SHP77 treated with DMSO at 0.1 percent for 48 hours (cell line): ENCODE results near the gene CEP95.

Source experiments
- DNase-seq: peaks from one replicate; lab custom pipeline; 2025; lab: John Stamatoyannopoulos, UW

CEP95 gene

GRCh38 chr17:64515829-64516228 lies 9.1 kb downstream of the CEP95 start:
- no peak for DNase-seq

- no peak for DNase-seq
Measured at GRCh38 chr17:64519601-64520000, 12.8 kb downstream of the CEP95 start.

GRCh38 chr17:64520359-64520758 lies 13.6 kb downstream of the CEP95 start:
- DNase-seq = no peak

- DNase-seq = no peak
Measured at GRCh38 chr17:64527914-64528313, 21.1 kb downstream of the CEP95 start.

GRCh38 chr17:64529221-64529620 lies 22.4 kb downstream of the CEP95 start:
- no peak for DNase-seq

GRCh38 chr17:64531955-64532371 lies 25.2 kb downstream of the CEP95 start:
- no peak for DNase-seq

- no peak for DNase-seq
Measured at GRCh38 chr17:64532409-64532808, 25.6 kb downstream of the CEP95 start.

- DNase-seq = no peak
Measured at GRCh38 chr17:64533784-64534183, 27.0 kb downstream of the CEP95 start.

GRCh38 chr17:64534187-64534586 lies 27.4 kb downstream of the CEP95 start:
- DNase-seq = no peak

- DNase-seq = no peak
Measured at GRCh38 chr17:64535357-64535756, 28.6 kb downstream of the CEP95 start.

GRCh38 chr17:64536913-64537312 lies 30.1 kb downstream of the CEP95 start:
- DNase-seq = no peak

GRCh38 chr17:64537488-64537887 lies 30.7 kb downstream of the CEP95 start:
- no peak for DNase-seq

- no peak for DNase-seq
Measured at GRCh38 chr17:64538508-64539130, 31.8 kb downstream of the CEP95 start.

GRCh38 chr17:64540118-64540776 lies 33.5 kb downstream of the CEP95 start:
- no peak for DNase-seq

GRCh38 chr17:64544742-64545141 lies 38.0 kb downstream of the CEP95 start:
- DNase-seq = no peak

GRCh38 chr17:64546716-64547115 lies 39.9 kb downstream of the CEP95 start:
- DNase-seq = no peak

- DNase-seq = no peak
Measured at GRCh38 chr17:64547319-64547718, 40.5 kb downstream of the CEP95 start.

GRCh38 chr17:64551461-64551860 lies 44.7 kb downstream of the CEP95 start:
- DNase-seq = no peak

- DNase-seq = no peak
Measured at GRCh38 chr17:64554028-64554637, 47.4 kb downstream of the CEP95 start.

- DNase-seq = no peak
Measured at GRCh38 chr17:64555281-64555680, 48.5 kb downstream of the CEP95 start.

GRCh38 chr17:64564098-64564497 lies 57.3 kb downstream of the CEP95 start:
- DNase-seq = no peak

GRCh38 chr17:64565563-64565962 lies 58.8 kb downstream of the CEP95 start:
- no peak for DNase-seq

- no peak for DNase-seq
Measured at GRCh38 chr17:64571746-64572145, 65.0 kb downstream of the CEP95 start.
